Kidney glomerular epithelial cell (primary cell): ENCODE results near the gene ASIC1.
"Not testable (repeated sequence)": the region's sequence is repeated elsewhere in the genome, so short reads cannot be mapped to it uniquely, and the experiment has no call there.

Experiments used
- DNase-seq: peaks from one replicate; lab custom pipeline; 2025; lab: John Stamatoyannopoulos, UW

The ASIC1 gene

DNA sequence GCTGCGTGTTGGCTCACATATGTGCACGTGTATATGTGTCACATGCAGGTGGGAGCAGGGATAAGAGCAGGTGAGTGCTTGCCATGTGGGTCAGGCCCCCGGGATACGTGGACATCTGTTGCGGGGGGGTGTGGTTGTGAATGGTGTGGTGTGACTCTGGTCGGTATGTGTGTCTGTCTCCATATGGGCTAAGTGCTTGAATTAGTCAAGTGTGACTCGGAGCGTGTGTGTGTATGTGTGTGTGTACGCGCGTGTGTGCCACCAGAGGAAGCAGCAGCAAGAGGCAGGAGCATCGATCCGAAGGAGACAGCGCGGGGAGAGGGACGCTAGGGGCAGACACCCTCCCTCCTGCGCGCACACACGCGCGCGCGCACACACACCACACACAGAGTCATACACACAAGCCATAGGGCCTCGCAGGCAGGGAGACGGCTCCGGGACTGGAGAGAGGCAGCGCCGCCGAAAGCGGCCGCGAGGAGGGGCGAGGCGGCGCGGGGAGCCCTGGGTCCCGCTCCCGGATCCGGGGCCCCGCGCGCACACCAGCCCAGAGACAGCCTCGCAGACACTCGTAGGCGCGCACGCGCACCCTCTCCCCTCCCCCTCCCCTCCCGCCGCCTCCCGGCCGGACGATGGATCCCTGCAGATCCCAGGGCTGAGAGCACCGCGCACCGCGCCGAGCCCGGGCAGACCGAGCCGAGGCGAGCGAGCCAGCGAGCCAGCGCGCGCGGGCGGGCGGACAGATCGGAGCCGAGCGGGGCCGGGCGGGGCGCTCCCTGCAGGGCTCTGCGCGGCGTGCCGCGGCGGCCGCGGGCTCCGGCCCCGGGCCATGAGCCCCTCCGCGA lies at the start of gene ASIC1:
Gene ASIC1 (plus strand): TSS at position 597 of the 842 bp plus-strand sequence. CDS start 1,171 bp downstream, outside the sequence.
- DNase-seq, result peak; percentile 18

- DNase-seq, result no peak
Observed at GRCh38 chr12:50013361-50014147, 43.8 kb upstream of the ASIC1 start.

GRCh38 chr12:50014342-50014741 lies 43.1 kb upstream of the ASIC1 start:
- no peak for DNase-seq

DNA sequence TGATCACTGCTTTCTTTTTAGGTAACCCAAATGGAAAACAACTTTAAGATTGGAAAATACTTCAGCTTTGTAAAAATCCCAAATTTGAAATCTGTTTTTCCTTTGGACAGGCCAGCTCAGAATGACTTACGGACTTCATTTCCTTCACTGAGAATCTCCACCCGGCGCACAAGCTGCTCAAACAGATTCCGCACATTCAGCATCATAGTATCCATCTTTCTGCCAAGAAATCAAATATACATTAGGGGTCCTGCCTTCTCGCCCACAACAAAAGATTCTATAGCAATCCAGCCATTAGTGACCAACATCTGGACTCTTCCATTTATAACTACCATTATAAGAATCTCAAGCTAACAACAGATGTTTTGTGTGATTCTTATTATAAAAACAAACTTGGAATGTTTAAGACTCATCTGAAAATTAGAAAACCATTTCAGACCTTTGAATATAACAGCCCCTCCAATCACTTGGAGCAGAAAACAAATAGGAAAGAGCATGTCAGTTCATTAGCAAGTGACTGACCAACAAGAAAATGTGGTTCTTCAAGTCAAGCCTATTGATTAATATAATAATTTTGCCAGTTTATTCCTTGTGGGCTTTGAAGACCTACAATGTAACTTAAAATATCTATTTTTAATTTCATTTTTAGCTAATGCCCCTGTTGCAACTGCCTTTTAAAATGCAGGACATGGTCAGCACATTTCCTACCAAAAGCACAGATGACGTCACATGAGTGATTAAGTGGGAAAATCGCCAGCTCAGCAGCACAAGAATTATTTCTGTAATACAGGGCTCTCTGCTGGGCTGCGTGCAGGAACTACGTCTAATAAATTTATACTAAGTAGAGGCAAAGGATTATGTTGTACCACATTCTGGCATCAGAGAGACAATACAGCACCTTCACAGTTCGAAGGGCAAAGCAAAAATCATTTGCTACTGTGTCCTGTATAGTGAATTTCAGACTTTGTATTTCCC lies 40.6 kb upstream of the ASIC1 start:
- peak; percentile 80 for DNase-seq

DNA sequence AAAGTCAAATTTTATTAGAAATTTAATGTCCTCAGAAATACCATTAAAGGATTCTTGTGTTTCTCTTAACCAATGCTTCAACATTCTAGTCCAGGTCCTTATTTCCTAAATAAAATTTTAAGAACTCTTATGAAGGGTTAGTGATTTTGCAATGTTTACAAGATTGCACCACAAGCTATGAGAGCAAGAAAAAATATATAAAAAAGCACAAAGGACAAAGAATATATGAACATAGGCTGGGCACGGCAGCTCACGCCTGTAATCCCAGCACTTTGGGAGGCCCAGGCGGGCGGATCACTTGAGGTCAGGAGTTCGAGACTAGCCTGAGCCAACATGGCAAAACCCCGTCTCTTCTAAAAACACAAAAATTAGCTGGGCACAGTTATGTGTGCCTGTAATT lies 39.8 kb upstream of the ASIC1 start:
- no peak for DNase-seq

- DNase-seq, result no peak
Observed at GRCh38 chr12:50018154-50018553, 39.2 kb upstream of the ASIC1 start.

DNA sequence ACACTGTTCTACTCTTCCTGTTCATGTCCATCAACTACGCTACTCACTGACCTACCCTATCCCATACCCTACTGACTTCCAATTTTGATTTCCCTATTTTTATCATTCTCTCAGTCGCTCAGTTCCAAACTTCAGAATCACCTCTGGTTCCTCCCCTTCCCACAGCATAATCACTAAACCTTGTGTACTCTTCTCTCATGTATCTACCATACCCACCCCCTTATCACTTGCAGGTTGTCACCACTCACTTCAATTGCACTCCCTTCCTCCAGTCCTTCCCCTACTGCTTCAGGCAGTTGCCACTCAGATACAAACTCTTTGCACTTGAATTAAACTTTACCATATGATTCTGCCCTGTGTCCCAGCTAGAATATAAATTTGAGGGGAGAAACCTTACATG lies 38.4 kb upstream of the ASIC1 start:
- no peak for DNase-seq

DNA sequence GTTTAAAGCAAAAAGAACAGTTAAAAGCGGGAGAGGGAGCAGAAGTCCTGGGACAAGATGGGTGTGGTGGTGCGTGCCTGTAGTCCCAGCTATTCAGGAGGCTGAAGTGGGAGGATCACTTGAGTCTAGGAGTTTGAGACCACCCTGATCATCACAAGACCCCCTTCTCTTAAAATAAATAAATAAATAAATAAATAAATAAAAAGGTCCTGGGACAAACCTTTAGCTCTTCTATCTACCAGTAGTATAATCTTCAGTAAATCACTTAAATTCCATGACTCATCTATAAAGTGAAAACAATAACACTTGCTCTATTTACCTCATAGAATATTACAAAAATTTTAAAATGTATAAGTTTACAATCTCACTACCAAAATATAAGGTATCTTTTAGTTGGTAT lies 37.9 kb upstream of the ASIC1 start:
- DNase-seq, result no peak

- no peak for DNase-seq
Observed at GRCh38 chr12:50021031-50021430, 36.4 kb upstream of the ASIC1 start.

DNA sequence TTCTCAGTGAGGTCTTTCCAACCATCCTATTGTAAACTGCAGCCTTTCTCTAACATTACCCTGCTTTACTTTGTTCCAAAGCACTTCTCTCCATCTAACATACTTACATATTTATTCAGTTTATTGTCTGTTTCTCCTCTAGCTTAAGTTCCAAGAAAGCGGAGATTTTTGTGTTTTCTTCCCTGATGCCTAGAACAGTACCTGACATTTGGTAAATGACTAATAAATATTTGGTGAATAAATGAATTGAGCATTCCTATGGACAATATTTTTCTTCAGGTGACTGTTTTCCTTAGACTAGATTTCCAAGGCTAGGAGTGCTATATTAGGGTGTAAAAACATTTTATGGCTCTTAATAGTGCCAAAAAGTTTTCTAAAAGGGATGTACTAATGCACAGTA lies 34.5 kb upstream of the ASIC1 start:
- no peak for DNase-seq

DNA sequence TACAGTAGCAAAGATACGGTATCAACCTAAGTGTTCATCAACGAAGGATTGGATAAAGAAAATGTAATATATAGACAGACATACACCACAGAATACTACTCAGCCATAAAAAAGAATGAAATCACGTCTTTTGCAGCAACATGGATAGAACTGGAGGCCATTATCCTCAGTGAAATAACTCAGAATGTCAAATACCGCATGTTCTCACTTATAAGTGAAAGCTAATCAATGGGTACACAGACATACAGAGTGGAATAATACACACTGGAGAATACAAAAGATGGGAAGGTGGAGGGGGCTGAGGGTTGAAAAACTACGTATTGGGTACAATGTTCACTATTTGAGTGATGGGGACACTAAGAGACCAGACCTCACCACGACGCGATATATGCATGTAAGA lies 33.2 kb upstream of the ASIC1 start:
- no peak for DNase-seq

DNA sequence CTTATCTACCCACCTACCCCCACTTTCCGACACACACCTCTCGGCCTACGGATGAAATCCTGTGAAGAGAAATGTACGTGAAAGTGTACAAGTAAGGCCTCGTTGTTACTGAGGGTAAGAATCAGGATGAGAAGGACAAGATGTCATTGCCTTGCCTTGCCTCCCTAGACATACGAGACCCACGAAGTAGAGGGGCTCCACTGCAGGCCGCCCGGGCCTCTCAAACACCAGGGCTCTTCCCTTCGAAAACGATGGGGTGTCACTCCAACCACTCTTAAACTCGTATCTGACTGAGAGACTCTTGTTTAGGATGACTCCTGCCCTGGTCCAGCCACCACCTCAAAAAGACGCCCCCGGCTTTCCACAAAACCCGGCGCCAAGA lies 32.6 kb upstream of the ASIC1 start:
- DNase-seq, result no peak

GRCh38 chr12:50025187-50026059 lies 32.0 kb upstream of the ASIC1 start, which contains the start of gene RACGAP1:
RACGAP1 (minus strand) TSS chr12:50025494; CDS start chr12:50016715, 8,779 bp downstream.
- DNase-seq, result peak; percentile 97

GRCh38 chr12:50026691-50027090 lies 30.7 kb upstream of the ASIC1 start:
- no peak for DNase-seq

- not testable (repeated sequence) for DNase-seq
Observed at GRCh38 chr12:50030449-50030848, 26.9 kb upstream of the ASIC1 start.

DNA sequence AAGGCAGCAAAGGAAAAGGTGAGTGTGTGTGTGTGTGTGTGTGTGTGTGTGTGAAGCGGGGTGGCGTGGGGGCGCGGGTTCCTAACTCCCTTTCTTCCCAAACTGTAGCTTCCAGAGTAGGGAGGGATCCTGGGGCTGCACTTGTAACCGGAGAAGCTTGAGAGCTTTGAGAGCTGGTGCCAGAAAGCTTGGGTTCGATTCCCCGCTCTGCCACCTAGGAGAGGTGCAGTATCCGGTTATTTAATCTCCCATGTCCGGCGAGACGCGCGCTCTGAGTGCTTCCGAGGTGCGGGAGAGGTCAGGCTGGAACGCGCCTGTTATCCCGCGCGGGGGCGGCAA lies 24.9 kb upstream of the ASIC1 start:
- DNase-seq, result no peak

GRCh38 chr12:50032854-50033581 lies 24.4 kb upstream of the ASIC1 start:
- DNase-seq, result no peak

DNA sequence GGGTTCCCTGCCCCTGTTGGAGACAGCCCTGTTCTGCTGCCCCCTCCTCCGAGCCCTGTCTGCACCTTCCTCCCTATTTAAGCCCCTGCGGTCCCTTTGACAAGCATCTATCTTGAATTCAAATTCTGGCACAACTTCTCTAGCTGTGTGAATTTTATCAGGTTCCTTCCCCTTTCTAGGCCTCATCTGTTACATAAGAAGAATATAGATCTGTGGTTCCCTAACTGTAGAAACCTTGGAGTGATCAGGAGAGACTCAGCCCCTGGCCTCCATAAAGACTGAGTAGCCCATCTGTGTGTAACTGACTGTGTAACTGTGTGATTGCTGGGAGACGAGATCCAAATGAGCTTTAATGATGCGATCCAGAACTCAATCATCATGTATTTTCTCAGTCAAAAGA lies 19.1 kb upstream of the ASIC1 start:
- DNase-seq, result no peak

GRCh38 chr12:50039151-50039835 lies 18.1 kb upstream of the ASIC1 start:
- DNase-seq, result peak; percentile 47

DNA sequence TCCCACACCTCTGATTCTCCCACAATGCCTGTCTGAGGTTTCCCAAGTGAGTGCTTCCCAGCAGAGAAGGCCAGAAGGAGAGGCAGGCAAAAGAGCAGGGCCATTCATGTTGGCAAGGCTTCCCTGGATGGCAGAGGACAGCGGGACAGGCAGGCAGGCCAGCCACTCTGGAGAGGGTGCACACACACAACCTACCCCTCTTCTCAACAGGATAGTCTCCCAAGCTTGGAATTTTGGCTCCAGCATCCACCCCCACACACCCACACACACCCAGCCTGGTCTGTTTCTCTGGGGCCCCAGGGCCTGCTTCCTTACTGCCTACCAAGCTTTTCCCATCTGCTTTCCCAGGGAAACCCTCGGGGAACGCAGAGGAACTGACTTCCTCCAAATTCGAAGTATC lies 16.7 kb upstream of the ASIC1 start:
- DNase-seq, result no peak
